ENCODE data around the gene MBD2. TPM values are rescaled to one million over a fixed set of nuclear protein-coding genes. Genes with fewer than 3 reads are reported as not detected.

Gene MBD2
- total RNA-seq, 1 donor from 2014 or later = 52.2 TPM

- Mint-ChIP-seq H3K27ac (ENCODE audit: unreplicated experiment) (no peak overlapping the region), H3K36me3 (ENCODE audit: low read depth) (peaks cover 6% of the 10 kb centered on the region), H3K9me3 (ENCODE audit: low read depth) (no peaks in the 10 kb centered on the region), H3K4me3 (ENCODE audit: unreplicated experiment) (no peak overlapping the region), H3K27me3 (ENCODE audit: low read depth) (no peaks in the 10 kb centered on the region), H3K4me1 (ENCODE audit: low read depth) (peaks cover 3% of the 10 kb centered on the region)
- DNase-seq (ENCODE audit: low spot score) = no peak
- TF ChIP-seq, protein P1, sequence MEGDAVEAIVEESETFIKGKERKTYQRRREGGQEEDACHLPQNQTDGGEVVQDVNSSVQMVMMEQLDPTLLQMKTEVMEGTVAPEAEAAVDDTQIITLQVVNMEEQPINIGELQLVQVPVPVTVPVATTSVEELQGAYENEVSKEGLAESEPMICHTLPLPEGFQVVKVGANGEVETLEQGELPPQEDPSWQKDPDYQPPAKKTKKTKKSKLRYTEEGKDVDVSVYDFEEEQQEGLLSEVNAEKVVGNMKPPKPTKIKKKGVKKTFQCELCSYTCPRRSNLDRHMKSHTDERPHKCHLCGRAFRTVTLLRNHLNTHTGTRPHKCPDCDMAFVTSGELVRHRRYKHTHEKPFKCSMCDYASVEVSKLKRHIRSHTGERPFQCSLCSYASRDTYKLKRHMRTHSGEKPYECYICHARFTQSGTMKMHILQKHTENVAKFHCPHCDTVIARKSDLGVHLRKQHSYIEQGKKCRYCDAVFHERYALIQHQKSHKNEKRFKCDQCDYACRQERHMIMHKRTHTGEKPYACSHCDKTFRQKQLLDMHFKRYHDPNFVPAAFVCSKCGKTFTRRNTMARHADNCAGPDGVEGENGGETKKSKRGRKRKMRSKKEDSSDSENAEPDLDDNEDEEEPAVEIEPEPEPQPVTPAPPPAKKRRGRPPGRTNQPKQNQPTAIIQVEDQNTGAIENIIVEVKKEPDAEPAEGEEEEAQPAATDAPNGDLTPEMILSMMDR (IDR thresholded peaks at IDR 0.05) = no peak
Observed at GRCh38 chr18:54184836-54185235, 39.6 kb downstream of the MBD2 start.

DNA sequence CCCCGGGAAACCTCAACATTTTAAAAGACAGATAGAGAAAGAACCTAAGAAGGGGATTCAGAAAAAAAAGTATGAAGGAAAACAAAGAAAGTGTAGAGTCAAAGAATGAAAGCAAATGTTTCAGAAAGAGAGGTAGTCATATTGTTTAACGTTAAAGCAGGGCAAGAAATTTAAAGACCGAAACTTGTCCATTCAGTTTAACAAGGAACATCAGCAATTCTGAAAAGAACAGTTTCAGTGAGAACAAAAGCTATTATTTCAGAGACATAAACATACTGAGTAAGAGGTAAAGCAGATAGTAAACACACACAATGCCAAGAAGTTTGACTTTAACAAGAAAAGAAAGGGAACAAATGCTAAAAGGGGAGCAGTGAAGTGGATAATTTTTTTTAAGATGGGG, 41.1 kb downstream of the MBD2 start:
- TF ChIP-seq, protein P1 (IDR thresholded peaks at IDR 0.05) = no peak
- Mint-ChIP-seq H3K4me3 (ENCODE audit: unreplicated experiment) (no peak overlapping the region), H3K27me3 (ENCODE audit: low read depth) (no peaks in the 10 kb centered on the region), H3K9me3 (ENCODE audit: low read depth) (no peaks in the 10 kb centered on the region), H3K36me3 (ENCODE audit: low read depth) (peaks cover 6% of the 10 kb centered on the region), H3K27ac (ENCODE audit: unreplicated experiment) (no peak overlapping the region), H3K4me1 (ENCODE audit: low read depth) (peaks cover 3% of the 10 kb centered on the region)
- no peak for DNase-seq (ENCODE audit: low spot score)

GRCh38 chr18:54181856-54182602, 42.4 kb downstream of the MBD2 start:
- Mint-ChIP-seq H3K27me3 (ENCODE audit: low read depth) (no peaks in the 10 kb centered on the region), H3K4me1 (ENCODE audit: low read depth) (peaks cover 3% of the 10 kb centered on the region), H3K9me3 (ENCODE audit: low read depth) (no peaks in the 10 kb centered on the region), H3K4me3 (ENCODE audit: unreplicated experiment) (no peak overlapping the region), H3K36me3 (ENCODE audit: low read depth) (peaks cover 5% of the 10 kb centered on the region), H3K27ac (ENCODE audit: unreplicated experiment) (no peak overlapping the region)
- TF ChIP-seq, protein P1 (IDR thresholded peaks at IDR 0.05) = no peak
- no peak for DNase-seq (ENCODE audit: low spot score)

GRCh38 chr18:54173980-54174630, 50.4 kb downstream of the MBD2 start:
- Mint-ChIP-seq H3K4me3 (ENCODE audit: unreplicated experiment) (no peak overlapping the region), H3K27ac (ENCODE audit: unreplicated experiment) (no peak overlapping the region), H3K9me3 (ENCODE audit: low read depth) (no peaks in the 10 kb centered on the region), H3K27me3 (ENCODE audit: low read depth) (no peaks in the 10 kb centered on the region), H3K4me1 (ENCODE audit: low read depth) (peaks cover 13% of the 10 kb centered on the region), H3K36me3 (ENCODE audit: low read depth) (peaks cover 2% of the 10 kb centered on the region)
- DNase-seq (ENCODE audit: low spot score) = no peak
- TF ChIP-seq, protein P1 (IDR thresholded peaks at IDR 0.05) = no peak

GRCh38 chr18:54173250-54173649, 51.2 kb downstream of the MBD2 start:
- H3K4me1 Mint-ChIP-seq (ENCODE audit: low read depth) = peaks cover 19% of the 10 kb centered on the region
- H3K9me3 Mint-ChIP-seq (ENCODE audit: low read depth) = no peaks in the 10 kb centered on the region
- H3K27me3 Mint-ChIP-seq (ENCODE audit: low read depth) = no peaks in the 10 kb centered on the region
- TF ChIP-seq, protein P1 (IDR thresholded peaks at IDR 0.05) = no peak
- DNase-seq (ENCODE audit: low spot score) = no peak
- peaks cover 2% of the 10 kb centered on the region for H3K36me3 Mint-ChIP-seq (ENCODE audit: low read depth)
- H3K27ac Mint-ChIP-seq (ENCODE audit: unreplicated experiment) = no peak overlapping the region
- no peak overlapping the region for H3K4me3 Mint-ChIP-seq (ENCODE audit: unreplicated experiment)
